GM18511 (cell line): ENCODE measurements around the gene PYCR2.
A peak's percentile ranks its signal among the peaks of the same experiment; 100 is the strongest.
"Not testable (repeated sequence)": the region's sequence is repeated elsewhere in the genome, so short reads cannot be mapped to it uniquely, and the experiment has no call there.

Experiments used
- ATAC-seq: cut with Tn5 transposase; IDR thresholded peaks from one replicate; pipeline ENCODE4 v1.9.1; 2021; ENCODE audit warnings: mild to moderate bottlenecking, moderate library complexity; ENCODE audit not compliant: unreplicated experiment

Gene PYCR2

GRCh38 chr1:225923692-225924555 is at the start of gene PYCR2:
Gene PYCR2, minus strand, starts transcription at chr1:225924250. Its CDS starts 140 bp downstream, at chr1:225924110.
- ATAC-seq, result peak; percentile 98

- ATAC-seq, result no peak
Observed at GRCh38 chr1:225973158-225973557, 49.1 kb upstream of the PYCR2 start.

GRCh38 chr1:225972344-225973152 is 48.5 kb upstream of the PYCR2 start:
- ATAC-seq, result no peak

GRCh38 chr1:225970592-225971157 is 46.6 kb upstream of the PYCR2 start:
- ATAC-seq, result not testable (repeated sequence)

- not testable (repeated sequence) for ATAC-seq
Observed at GRCh38 chr1:225969751-225970150, 45.7 kb upstream of the PYCR2 start.

GRCh38 chr1:225965231-225965630 is 41.2 kb upstream of the PYCR2 start:
- ATAC-seq, result no peak

- ATAC-seq, result no peak
Observed at GRCh38 chr1:225963735-225964530, 39.9 kb upstream of the PYCR2 start.

GRCh38 chr1:225962440-225962975 is 38.5 kb upstream of the PYCR2 start:
- ATAC-seq, result peak; percentile 61

GRCh38 chr1:225961659-225962439 is 37.8 kb upstream of the PYCR2 start:
- no peak for ATAC-seq

- no peak for ATAC-seq
Observed at GRCh38 chr1:225958041-225958440, 34.0 kb upstream of the PYCR2 start.

- no peak for ATAC-seq
Observed at GRCh38 chr1:225954753-225955152, 30.7 kb upstream of the PYCR2 start.

GRCh38 chr1:225953315-225953714 is 29.3 kb upstream of the PYCR2 start:
- ATAC-seq, result no peak

- no peak for ATAC-seq
Observed at GRCh38 chr1:225950905-225951497, 27.0 kb upstream of the PYCR2 start.

GRCh38 chr1:225949041-225949440 is 25.0 kb upstream of the PYCR2 start:
- no peak for ATAC-seq

GRCh38 chr1:225946803-225947202 is 22.8 kb upstream of the PYCR2 start:
- no peak for ATAC-seq

GRCh38 chr1:225946082-225946620 is 22.1 kb upstream of the PYCR2 start:
- ATAC-seq, result no peak

GRCh38 chr1:225945564-225945963 is 21.5 kb upstream of the PYCR2 start:
- no peak for ATAC-seq

- ATAC-seq, result peak; percentile 78
Observed at GRCh38 chr1:225944951-225945350, 20.9 kb upstream of the PYCR2 start.

- no peak for ATAC-seq
Observed at GRCh38 chr1:225944387-225944786, 20.3 kb upstream of the PYCR2 start.
